Stimulated activated CD4-positive, alpha-beta T cell treated with anti-CD3 and anti-CD28 coated beads, Interleukin-4, amount 100 ng/mL, for 1 hour (primary cell): ENCODE measurements around the gene HOXB8.

Experiments
- DNase-seq: peaks from one replicate; pipeline ENCODE4 v3.0.0-alpha.2; 2020

Gene HOXB8

GRCh38 chr17:48567209-48567608 is 47.9 kb downstream of the HOXB8 start:
- DNase-seq = no peak

GRCh38 chr17:48566717-48567116 is 48.4 kb downstream of the HOXB8 start:
- DNase-seq = no peak

- no peak for DNase-seq
Measured at GRCh38 chr17:48565925-48566710, 49.0 kb downstream of the HOXB8 start.

- no peak for DNase-seq
Measured at GRCh38 chr17:48565022-48565554, 50.0 kb downstream of the HOXB8 start.

- DNase-seq = no peak
Measured at GRCh38 chr17:48564188-48565021, 50.7 kb downstream of the HOXB8 start.

GRCh38 chr17:48563867-48564187 is 51.3 kb downstream of the HOXB8 start:
- no peak for DNase-seq

- no peak for DNase-seq
Measured at GRCh38 chr17:48563385-48563838, 51.7 kb downstream of the HOXB8 start.

GRCh38 chr17:48562934-48563333 is 52.2 kb downstream of the HOXB8 start:
- DNase-seq = no peak
